Gastroesophageal sphincter (tissue), 4 donors: Measurements from ENCODE around the gene C1orf35. TPM values are rescaled to one million over a fixed set of nuclear protein-coding genes. Genes with fewer than 3 reads are reported as not detected.

Experiments used
- ATAC-seq: fragments of 150-250 bp; one replicate; pipeline ENCODE4 v1.9.1; 2016; ENCODE audit warnings: mild to moderate bottlenecking, moderate library complexity
- H3K27ac ChIP-seq, 4 donors: fragments of 200-600 bp; sonication (generic) in 3 of 4; 1 replicate in 3 of 4; 2 replicates in 1 of 4; pipeline ENCODE4 v1.5.1; 2016 to 2019
- H3K27me3 ChIP-seq: fragments of 200-600 bp; sonication (generic); one replicate; pipeline ENCODE4 v1.5.1; 2019
- H3K36me3 ChIP-seq, 2 donors: fragments of 200-600 bp; sonication (generic); one replicate each; pipeline ENCODE4 v1.5.1; 2019; ENCODE audit warnings: control low read depth in 1 of 2
- H3K4me1 ChIP-seq, 3 donors: fragments of 200-600 bp; sonication (generic); 1 replicate in 2 of 3; 2 replicates in 1 of 3; pipeline ENCODE4 v1.5.1; 2016 to 2019; ENCODE audit warnings: control low read depth in 2 of 3
- H3K4me3 ChIP-seq, 2 donors: fragments of 200-600 bp; sonication (generic); one replicate each; pipeline ENCODE4 v1.5.1; 2019; ENCODE audit warnings: mild to moderate bottlenecking in 1 of 2, moderate library complexity in 1 of 2
- H3K9me3 ChIP-seq, 3 donors: fragments of 200-600 bp; sonication (generic); one replicate each; pipeline ENCODE4 v1.5.1; 2017 to 2019; ENCODE audit warnings: control low read depth in 2 of 3
- CTCF ChIP-seq, 4 experiments: fragments of 200-600 bp in 2 of 4; fragments of 450-650 bp in 2 of 4; sonication (generic) in 1 of 4; IDR thresholded peaks; one replicate each; pipeline ENCODE4 v1.5.1; 2017 to 2019; ENCODE audit warnings: antibody characterized with exemption in 4 of 4, mild to moderate bottlenecking in 2 of 4, moderate library complexity in 2 of 4
- EP300 ChIP-seq: sonication (generic); formaldehyde crosslinking; IDR thresholded peaks from one replicate; pipeline ENCODE4 v1.6.1; 2017; ENCODE audit warnings: antibody characterized with exemption, mild to moderate bottlenecking
- POLR2A ChIP-seq, 2 donors: fragments of 450-650 bp; IDR thresholded peaks; one replicate each; pipeline ENCODE4 v1.6.1; 2017; ENCODE audit warnings: antibody characterized with exemption in 2 of 2, mild to moderate bottlenecking in 2 of 2, moderate library complexity in 1 of 2
- POLR2AphosphoS5 ChIP-seq: sonication (generic); formaldehyde crosslinking; IDR thresholded peaks from one replicate; pipeline ENCODE4 v1.6.1; 2017; ENCODE audit warnings: antibody characterized with exemption
- WGBS, 2 donors: methylation state at CpG; one replicate each; pipeline ENCODE4 v1.1.5; 2018; ENCODE audit warnings: low coverage in 1 of 2; 5-methylcytosine and 5-hydroxymethylcytosine counted together
- total RNA-seq, 4 donors: library from RNA; depleted of rRNA; stranded (reverse); fragments of >200 nt; gene quantifications; one replicate each; pipeline ENCODE4 v1.1.0, GENCODE V29; 2016

C1orf35 gene
- 10 to 100 TPM; 11.6 to 16.0 (median 14.6) TPM for total RNA-seq

- Histone ChIP-seq H3K27ac (peak within 1 kb of the TSS; percentile 71 to 97 (median 94)), H3K4me1 (peaks cover 0 to 41% (median 17%) of the 10 kb centered on the region in 3 donors), H3K4me3 (peak within 1 kb of the TSS; percentile 55 to 93), H3K36me3 (peaks cover 0 to 64% of the 10 kb centered on the region in 2 donors), H3K9me3 (no peaks in the 10 kb centered on the region), H3K27me3 (no peaks in the 10 kb centered on the region)
- ATAC-seq: peak; percentile 96
- WGBS, 2 donors: 0% methylated on average over 9 of the region's 104 CpGs; no CpG with 5 or more reads in 1 of the 2 donors
- TF ChIP-seq POLR2A (IDR thresholded peaks at IDR 0.05): peak; percentile 58 to 60
- TF ChIP-seq POLR2AphosphoS5: peak; percentile 74
- TF ChIP-seq CTCF (IDR thresholded peaks at IDR 0.05): no peak
Measured at GRCh38 chr1:228102791-228103620, at the start of gene C1orf35. TSS of gene C1orf35 (minus strand) at chr1:228103325. CDS start at chr1:228103227, 98 bp downstream.

GRCh38 chr1:228152918-228153258, 49.8 kb upstream of the C1orf35 start:
- Histone ChIP-seq H3K4me3 (no peak overlapping the region), H3K4me1 (peaks cover 6 to 71% (median 45%) of the 10 kb centered on the region in 3 donors), H3K27ac (peak overlapping the region in 2 of 4 donors; percentile 22 to 88), H3K9me3 (no peaks in the 10 kb centered on the region), H3K36me3 (peaks cover 0 to 13% of the 10 kb centered on the region in 2 donors), H3K27me3 (no peaks in the 10 kb centered on the region)
- WGBS, 2 donors: 45% methylated on average over 3 of the region's 3 CpGs; no CpG with 5 or more reads in 1 of the 2 donors
- no peak for TF ChIP-seq POLR2A (IDR thresholded peaks at IDR 0.05)
- no peak for TF ChIP-seq CTCF (IDR thresholded peaks at IDR 0.05)
- TF ChIP-seq POLR2AphosphoS5: no peak
- no peak for TF ChIP-seq EP300
- ATAC-seq: no peak

DNA sequence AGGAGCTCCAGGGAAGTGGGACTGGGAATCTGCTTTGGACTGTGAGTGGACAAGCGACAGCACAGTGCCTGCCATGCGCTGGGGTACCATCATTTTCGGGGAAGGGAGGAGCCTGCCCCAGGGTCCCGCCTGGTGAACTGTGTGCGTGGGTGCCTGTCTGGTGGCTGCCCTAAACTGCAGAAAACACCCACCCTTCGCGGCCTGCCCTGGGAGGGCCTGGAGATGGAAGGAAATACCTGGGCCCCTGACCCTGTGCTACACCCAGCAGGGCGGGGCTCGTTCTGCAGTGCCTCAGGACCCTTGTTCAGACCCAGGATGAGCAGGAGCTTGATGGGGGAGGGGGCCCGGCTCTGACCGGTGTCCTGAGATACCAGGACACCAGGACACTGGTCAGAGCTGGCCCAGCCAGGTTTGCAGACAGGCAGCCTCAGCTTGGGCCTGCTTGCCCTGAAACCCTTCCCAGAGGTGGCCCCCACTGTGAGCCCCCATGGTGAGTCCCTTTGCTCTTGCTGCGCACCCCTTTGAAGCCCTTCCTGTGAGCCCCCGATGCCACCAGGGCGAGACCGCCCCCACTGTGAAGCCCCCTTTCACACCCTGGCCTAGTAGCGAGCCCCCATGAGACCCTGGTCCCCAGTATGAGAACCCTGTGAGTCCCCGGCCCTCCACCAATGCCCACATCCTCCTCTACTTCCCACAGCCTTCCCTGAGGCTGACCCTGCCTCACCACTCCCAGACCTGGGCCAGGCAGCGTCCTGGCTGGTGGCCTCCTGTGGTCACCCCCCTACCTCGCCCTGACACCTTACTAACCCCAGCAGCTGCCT, 49.2 kb upstream of the C1orf35 start:
- H3K4me1 ChIP-seq: peaks cover 6 to 77% (median 45%) of the 10 kb centered on the region in 3 donors
- H3K4me3 ChIP-seq: no peak overlapping the region
- peak overlapping the region in 3 of 4 donors; percentile 88 to 98 (median 91) for H3K27ac ChIP-seq
- ATAC-seq: no peak
- H3K36me3 ChIP-seq: peaks cover 0 to 19% of the 10 kb centered on the region in 2 donors
- H3K9me3 ChIP-seq: no peaks in the 10 kb centered on the region
- 77 to 81% methylated on average over 3 of the region's 19 CpGs for WGBS, 2 donors
- no peak for TF ChIP-seq EP300
- no peaks in the 10 kb centered on the region for H3K27me3 ChIP-seq

GRCh38 chr1:228151180-228151925, 48.2 kb upstream of the C1orf35 start:
- ATAC-seq: peak; percentile 2
- peaks cover 6 to 81% (median 45%) of the 10 kb centered on the region in 3 donors for H3K4me1 ChIP-seq
- H3K27ac ChIP-seq: peak overlapping the region; percentile 77 to 98 (median 90)
- H3K9me3 ChIP-seq: no peaks in the 10 kb centered on the region
- no peaks in the 10 kb centered on the region for H3K27me3 ChIP-seq
- peak overlapping the region in 1 of 2 donors; percentile 52 for H3K4me3 ChIP-seq
- TF ChIP-seq EP300 (no peak), POLR2A (IDR thresholded peaks at IDR 0.05) (no peak)
- 45% methylated on average over 4 of the region's 12 CpGs; no CpG with 5 or more reads in 1 of the 2 donors for WGBS, 2 donors
- H3K36me3 ChIP-seq: peaks cover 0 to 28% of the 10 kb centered on the region in 2 donors

DNA sequence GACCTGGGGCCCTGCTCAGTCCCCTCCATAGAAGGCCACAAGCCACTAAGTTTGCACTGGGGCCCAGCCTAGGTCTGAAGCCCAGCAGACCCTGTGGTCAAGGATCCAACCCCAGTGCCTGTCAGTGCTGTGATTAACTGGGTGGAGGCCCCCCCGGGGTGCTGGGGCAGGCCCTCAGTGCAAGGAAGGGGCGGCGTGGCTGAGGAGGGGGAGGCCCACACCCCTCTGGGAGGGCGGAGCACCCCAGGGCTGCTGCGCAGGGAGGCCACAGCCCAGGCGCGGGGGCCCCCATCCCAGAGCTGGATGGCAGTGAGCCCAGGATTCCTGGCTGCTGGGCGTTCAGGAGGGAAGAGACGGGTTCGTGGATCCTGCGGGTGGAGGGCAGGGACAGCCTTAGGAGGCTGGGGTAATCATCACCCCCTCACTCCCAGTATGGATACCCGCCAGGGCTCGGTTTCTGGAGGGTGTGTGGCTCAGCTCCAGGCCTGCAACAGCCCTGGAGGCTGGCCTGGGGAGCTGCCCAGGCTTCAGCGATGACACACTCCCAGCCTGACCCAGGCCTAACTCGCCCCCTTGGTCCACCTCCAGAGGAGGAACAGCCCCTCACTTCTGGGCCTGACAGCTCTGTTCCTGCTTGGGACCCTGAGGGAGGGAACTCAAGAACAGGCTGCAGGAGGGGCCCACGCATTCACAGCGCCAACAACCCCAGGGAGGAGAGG, 47.5 kb upstream of the C1orf35 start:
- peak; percentile 76 for ATAC-seq
- TF ChIP-seq EP300: no peak
- no peak for TF ChIP-seq POLR2AphosphoS5
- no peak for TF ChIP-seq CTCF (IDR thresholded peaks at IDR 0.05)
- Histone ChIP-seq H3K9me3 (no peaks in the 10 kb centered on the region), H3K4me3 (peak overlapping the region; percentile 26 to 52), H3K4me1 (peaks cover 6 to 81% (median 45%) of the 10 kb centered on the region in 3 donors), H3K27ac (peak overlapping the region; percentile 77 to 98 (median 90)), H3K27me3 (no peaks in the 10 kb centered on the region), H3K36me3 (peaks cover 0 to 36% of the 10 kb centered on the region in 2 donors)
- WGBS, 2 donors: no CpG with 5 or more reads among the region's 17 CpGs
